Cardiac fibroblast (primary cell): ENCODE data around the gene ZSWIM8.
A peak's percentile ranks its signal among the peaks of the same experiment; 100 is the strongest.

Experiments used
- DNase-seq, 2 donors: peaks; one replicate each; pipeline versions ENCODE4 v3.0.0 to v3.0.0-alpha.2; 2010; ENCODE audit warnings: low read depth in 2 of 2
- H3K4me3 ChIP-seq, 2 donors: replicated peaks in 1 of 2; 1 replicate in 1 of 2; 2 replicates in 1 of 2; pipeline ENCODE4 v1.5.1; 2011; ENCODE audit warnings: low read depth in 2 of 2, low read length in 2 of 2, mild to moderate bottlenecking in 2 of 2, moderate library complexity in 1 of 2
- CTCF ChIP-seq: IDR thresholded peaks from one replicate; pipeline ENCODE4 v1.5.1; 2011; ENCODE audit warnings: low read depth, mild to moderate bottlenecking, low read length, inconsistent platforms

Gene ZSWIM8

GRCh38 chr10:73841526-73842285, 56.3 kb downstream of the ZSWIM8 start:
- TF ChIP-seq CTCF, result no peak
- peak in 1 of 2 donors; percentile 59 for DNase-seq
- H3K4me3 ChIP-seq, result no peak overlapping the region

- TF ChIP-seq CTCF, result no peak
- no peak for DNase-seq
- no peak overlapping the region for H3K4me3 ChIP-seq
Measured at GRCh38 chr10:73842349-73842748, 56.9 kb downstream of the ZSWIM8 start.

GRCh38 chr10:73843261-73843660, 57.9 kb downstream of the ZSWIM8 start:
- H3K4me3 ChIP-seq, result no peak overlapping the region
- peak in 1 of 2 donors; percentile 48 for DNase-seq
- no peak for TF ChIP-seq CTCF

GRCh38 chr10:73847031-73847430, 61.6 kb downstream of the ZSWIM8 start:
- no peak overlapping the region for H3K4me3 ChIP-seq
- no peak for TF ChIP-seq CTCF
- DNase-seq, result no peak

GRCh38 chr10:73848821-73849489, 63.5 kb downstream of the ZSWIM8 start:
- H3K4me3 ChIP-seq, result no peak overlapping the region
- peak; percentile 100 for TF ChIP-seq CTCF
- DNase-seq, result peak; percentile 84 to 89

GRCh38 chr10:73850211-73850610, 64.8 kb downstream of the ZSWIM8 start:
- TF ChIP-seq CTCF, result no peak
- no peak overlapping the region for H3K4me3 ChIP-seq
- no peak for DNase-seq
